Keratinocyte (primary cell): ENCODE data around the gene PEX10. TPM values are rescaled to one million over a fixed set of nuclear protein-coding genes. Genes with fewer than 3 reads are reported as not detected.

ENCODE experiments used
- DNase-seq: peaks from one replicate; pipeline ENCODE4 v3.0.0-alpha.2; 2011; ENCODE audit warnings: low read depth, missing footprints, low spot score
- FAIRE-seq: peaks from 2 replicates; lab custom pipeline; 2011; peaks lifted over from hg19 to GRCh38; lab: Jason Lieb, UNC
- H2AFZ ChIP-seq: 2 replicates; pipeline ENCODE4 v1.6.0; 2012; ENCODE audit warnings: low read length, control low read depth, inconsistent platforms; ENCODE audit not compliant: control insufficient read depth
- H3K27ac ChIP-seq: 2 replicates; pipeline ENCODE4 v1.5.1; 2011; ENCODE audit warnings: low read length; ENCODE audit not compliant: control insufficient read depth, insufficient read depth
- H3K27me3 ChIP-seq: 3 replicates; pipeline ENCODE4 v1.6.0; 2011; ENCODE audit warnings: low read length; ENCODE audit not compliant: control insufficient read depth, insufficient read depth; ENCODE audit errors: extremely low read depth
- H3K36me3 ChIP-seq, 2 experiments: 2 replicates in 1 of 2; 3 replicates in 1 of 2; pipeline ENCODE4 v1.5.1; 2011; ENCODE audit warnings: low read length in 2 of 2, mild to moderate bottlenecking in 1 of 2; ENCODE audit not compliant: control insufficient read depth in 2 of 2, insufficient read depth in 2 of 2; ENCODE audit errors: extremely low read depth in 1 of 2
- H3K4me1 ChIP-seq: 3 replicates; pipeline ENCODE4 v1.5.1; 2011; ENCODE audit warnings: low read length; ENCODE audit not compliant: control insufficient read depth, insufficient read depth; ENCODE audit errors: extremely low read depth
- H3K4me2 ChIP-seq: 3 replicates; pipeline ENCODE4 v1.6.0; 2011; ENCODE audit warnings: low read depth, low read length; ENCODE audit not compliant: control insufficient read depth, insufficient read depth; ENCODE audit errors: extremely low read depth
- H3K4me3 ChIP-seq, 3 experiments: fragments of 200-600 bp in 1 of 3; sonication (generic) in 1 of 3; 2 replicates in 2 of 3; 3 replicates in 1 of 3; pipeline ENCODE4 v1.5.1; 2011 to 2016; ENCODE audit warnings: low read length in 3 of 3, mild to moderate bottlenecking in 3 of 3, control low read depth in 2 of 3, inconsistent platforms in 1 of 3, low read depth in 1 of 3, mixed read lengths in 1 of 3, mixed run types in 1 of 3, moderate library complexity in 1 of 3; ENCODE audit not compliant: control insufficient read depth in 2 of 3, insufficient read depth in 2 of 3; ENCODE audit errors: extremely low read depth in 1 of 3
- H3K79me2 ChIP-seq: 2 replicates; pipeline ENCODE4 v1.6.0; 2012; ENCODE audit warnings: low read length; ENCODE audit not compliant: control insufficient read depth, insufficient read depth
- H3K9ac ChIP-seq: 3 replicates; pipeline ENCODE4 v1.6.0; 2011; ENCODE audit warnings: low read length; ENCODE audit not compliant: control insufficient read depth, insufficient read depth; ENCODE audit errors: extremely low read depth
- H3K9me1 ChIP-seq: 3 replicates; pipeline ENCODE4 v1.6.0; 2011; ENCODE audit warnings: low read length; ENCODE audit not compliant: control insufficient read depth, insufficient read depth; ENCODE audit errors: extremely low read depth
- H3K9me3 ChIP-seq: 2 replicates; pipeline ENCODE4 v1.5.1; 2012; ENCODE audit warnings: low read depth, low read length; ENCODE audit not compliant: control insufficient read depth
- H4K20me1 ChIP-seq: 3 replicates; pipeline ENCODE4 v1.6.0; 2011; ENCODE audit warnings: low read length; ENCODE audit not compliant: control insufficient read depth, insufficient read depth; ENCODE audit errors: extremely low read depth
- CTCF ChIP-seq, 3 experiments: IDR thresholded peaks in 1 of 3; conservative IDR thresholded peaks in 1 of 3; optimal IDR thresholded peaks in 1 of 3; 2 replicates in 2 of 3; 3 replicates in 1 of 3; pipeline versions ENCODE3 to v1.5.1; 2011; ENCODE audit warnings: low read length in 3 of 3, mild to moderate bottlenecking in 3 of 3, moderate library complexity in 2 of 3, control low read depth in 1 of 3, inconsistent platforms in 1 of 3; ENCODE audit not compliant: insufficient read depth in 2 of 3; ENCODE audit errors: extremely low read depth in 1 of 3
- EZH2 ChIP-seq: IDR thresholded peaks from one replicate; pipeline ENCODE4 v1.6.1; 2012; ENCODE audit warnings: inconsistent platforms, mild to moderate bottlenecking, low read length, moderate library complexity
- dilution Hi-C: fragments of 300-500 bp; cut with MboI; formaldehyde crosslinking; loops from one replicate; pipeline ENCODE4 v1.7.0; 2020; ENCODE audit warnings: low sequenced_read_pairs; ENCODE audit not compliant: extremely low pct_ligation_motif_present
- polyA plus RNA-seq, 5 experiments: library from polyadenylated mRNA; depleted of rRNA in 3 of 5; stranded (reverse) in 3 of 5; stranded (forward) in 1 of 5; unstranded in 1 of 5; fragments of >200 nt; gene quantifications; 1 replicate in 1 of 5; 2 replicates in 3 of 5; 3 replicates in 1 of 5; pipeline versions ENCODE4 v1.2.1 to v1.2.3, GENCODE V29; 2011 to 2012; ENCODE audit warnings: missing spikeins in 2 of 5, low read depth in 1 of 5, low replicate concordance in 1 of 5

PEX10 gene
- polyA plus RNA-seq, 1 donor (not counting 4 experiments of a cell fraction or from before 2014, with no cell fraction given), result 13.8 TPM

- no peak for TF ChIP-seq CTCF (optimal IDR thresholded peaks at IDR 0.05 in 1 of 3, IDR thresholded peaks at IDR 0.05 in 1 of 3, conservative IDR thresholded peaks at IDR 0.05 in 1 of 3; ENCODE audit: extremely low read depth in 1 of 3, insufficient read depth in 2 of 3, low read length in 3 of 3)
- TF ChIP-seq EZH2, result no peak
- Histone ChIP-seq H3K9ac (no peak overlapping the region), H3K4me2 (no peak overlapping the region), H3K27ac (no peak overlapping the region), H3K79me2 (no peaks in the 10 kb centered on the region), H3K9me3 (no peaks in the 10 kb centered on the region), H2AFZ (no peak overlapping the region), H3K36me3 (no peaks in the 10 kb centered on the region), H3K4me3 (no peak overlapping the region), H3K4me1 (no peaks in the 10 kb centered on the region), H4K20me1 (no peaks in the 10 kb centered on the region), H3K9me1 (no peaks in the 10 kb centered on the region), H3K27me3 (peaks cover 15% of the 10 kb centered on the region)
- dilution Hi-C loops, result no loop called here
- no peak for FAIRE-seq
- no peak for DNase-seq
Observed at GRCh38 chr1:2358072-2358471, 54.3 kb downstream of the PEX10 start.

- no peaks in the 10 kb centered on the region for H3K9me1 ChIP-seq
- no peaks in the 10 kb centered on the region for H3K36me3 ChIP-seq
- peaks cover 22% of the 10 kb centered on the region for H3K27me3 ChIP-seq
- no peaks in the 10 kb centered on the region for H4K20me1 ChIP-seq
- no peak overlapping the region for H3K4me2 ChIP-seq
- no peak overlapping the region for H2AFZ ChIP-seq
- H3K9ac ChIP-seq, result no peak overlapping the region
- H3K79me2 ChIP-seq, result no peaks in the 10 kb centered on the region
- no peak for DNase-seq
- no peak overlapping the region for H3K27ac ChIP-seq
- dilution Hi-C loops, result no loop called here
- H3K4me1 ChIP-seq, result no peaks in the 10 kb centered on the region
- H3K4me3 ChIP-seq, result no peak overlapping the region
- H3K9me3 ChIP-seq, result no peaks in the 10 kb centered on the region
- TF ChIP-seq EZH2 (no peak), CTCF (optimal IDR thresholded peaks at IDR 0.05 in 1 of 3, IDR thresholded peaks at IDR 0.05 in 1 of 3, conservative IDR thresholded peaks at IDR 0.05 in 1 of 3; ENCODE audit: extremely low read depth in 1 of 3, insufficient read depth in 2 of 3, low read length in 3 of 3) (no peak)
- no peak for FAIRE-seq
Observed at GRCh38 chr1:2356911-2357845, 55.2 kb downstream of the PEX10 start.
